Subcutaneous adipose tissue (tissue), 4 donors: Measurements from ENCODE around the gene GUK1. TPM values are rescaled to one million over a fixed set of nuclear protein-coding genes. Genes with fewer than 3 reads are reported as not detected.

Source experiments
- small RNA-seq: library from RNA; depleted of rRNA; stranded (forward); fragments of <200 nt; gene quantifications from one replicate; pipeline ENCODE3, GENCODE V24; 2016
- total RNA-seq, 4 donors: library from RNA; depleted of rRNA; stranded (reverse); fragments of >200 nt; gene quantifications; one replicate each; pipeline ENCODE4 v1.1.0, GENCODE V29; 2016
- TF ChIP-seq, protein P1 (sequence below): fragments of 450-650 bp; IDR thresholded peaks from one replicate; pipeline ENCODE4 v1.5.1; 2016; ENCODE audit warnings: low read depth, mild to moderate bottlenecking, control low read depth, antibody characterized with exemption, moderate library complexity

Gene GUK1
- total RNA-seq, 4 donors from 2014 or later, result 179 to 306 (median 285) TPM

DNA sequence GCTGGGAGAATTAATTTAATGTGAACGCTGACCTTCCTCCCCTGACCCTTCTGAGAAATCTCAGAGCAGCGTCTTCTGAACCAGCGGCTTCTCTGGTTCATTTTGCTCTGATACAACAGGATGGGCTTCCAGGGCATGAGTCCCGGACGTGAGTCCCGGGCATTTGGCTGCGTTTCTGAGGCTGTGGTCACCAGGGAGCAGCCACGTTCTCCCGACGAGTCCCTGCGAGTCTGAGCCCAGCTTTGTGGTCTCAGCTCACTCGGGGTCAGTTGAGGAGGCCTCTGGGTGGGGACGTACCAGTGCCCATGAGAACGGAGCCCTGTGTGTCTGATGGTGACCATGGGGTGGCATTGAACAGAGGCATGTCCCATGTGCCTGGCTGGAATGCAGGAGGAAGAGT is 50.1 kb downstream of the GUK1 start:
- TF ChIP-seq, protein P1, sequence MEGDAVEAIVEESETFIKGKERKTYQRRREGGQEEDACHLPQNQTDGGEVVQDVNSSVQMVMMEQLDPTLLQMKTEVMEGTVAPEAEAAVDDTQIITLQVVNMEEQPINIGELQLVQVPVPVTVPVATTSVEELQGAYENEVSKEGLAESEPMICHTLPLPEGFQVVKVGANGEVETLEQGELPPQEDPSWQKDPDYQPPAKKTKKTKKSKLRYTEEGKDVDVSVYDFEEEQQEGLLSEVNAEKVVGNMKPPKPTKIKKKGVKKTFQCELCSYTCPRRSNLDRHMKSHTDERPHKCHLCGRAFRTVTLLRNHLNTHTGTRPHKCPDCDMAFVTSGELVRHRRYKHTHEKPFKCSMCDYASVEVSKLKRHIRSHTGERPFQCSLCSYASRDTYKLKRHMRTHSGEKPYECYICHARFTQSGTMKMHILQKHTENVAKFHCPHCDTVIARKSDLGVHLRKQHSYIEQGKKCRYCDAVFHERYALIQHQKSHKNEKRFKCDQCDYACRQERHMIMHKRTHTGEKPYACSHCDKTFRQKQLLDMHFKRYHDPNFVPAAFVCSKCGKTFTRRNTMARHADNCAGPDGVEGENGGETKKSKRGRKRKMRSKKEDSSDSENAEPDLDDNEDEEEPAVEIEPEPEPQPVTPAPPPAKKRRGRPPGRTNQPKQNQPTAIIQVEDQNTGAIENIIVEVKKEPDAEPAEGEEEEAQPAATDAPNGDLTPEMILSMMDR, result no peak

DNA sequence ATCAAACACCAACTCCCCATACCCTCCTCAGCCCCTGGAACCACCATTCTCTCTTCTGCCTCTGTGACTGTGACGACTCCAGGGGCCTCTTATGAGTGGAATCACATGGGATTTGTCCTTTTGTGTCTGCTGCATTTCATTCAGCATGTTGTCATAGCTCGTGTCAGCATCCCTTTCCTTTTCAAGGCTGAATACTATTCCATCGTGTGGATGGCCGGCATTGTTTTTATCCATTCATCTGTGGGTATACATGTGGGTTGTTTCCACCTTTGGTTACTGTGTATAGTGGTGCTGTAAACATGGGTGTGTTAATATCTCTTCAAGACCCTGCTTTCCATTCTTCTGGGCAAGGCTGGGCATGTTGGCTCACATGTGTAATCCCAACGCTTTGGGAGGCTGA is 50.7 kb downstream of the GUK1 start:
- TF ChIP-seq, protein P1, result no peak

DNA sequence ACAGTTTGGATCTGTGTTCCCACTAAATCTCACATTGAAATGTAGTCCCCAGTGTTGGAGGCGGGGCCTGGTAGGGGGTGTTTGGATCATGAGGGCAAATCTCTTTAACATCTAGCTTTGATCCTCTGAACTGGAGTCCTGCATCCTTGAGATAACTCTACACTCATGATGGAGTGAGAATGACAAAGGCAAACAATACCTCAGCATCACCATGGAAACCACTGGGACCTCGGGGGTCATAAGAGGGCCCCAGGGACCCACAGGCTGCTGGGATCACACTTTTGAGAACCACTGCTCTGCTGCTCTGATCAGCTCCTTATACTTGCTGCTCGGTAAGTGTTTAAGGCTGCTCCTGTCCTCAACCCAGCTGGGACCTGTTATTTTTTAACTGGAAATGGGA is 54.4 kb downstream of the GUK1 start:
- TF ChIP-seq, protein P1, result no peak

DNA sequence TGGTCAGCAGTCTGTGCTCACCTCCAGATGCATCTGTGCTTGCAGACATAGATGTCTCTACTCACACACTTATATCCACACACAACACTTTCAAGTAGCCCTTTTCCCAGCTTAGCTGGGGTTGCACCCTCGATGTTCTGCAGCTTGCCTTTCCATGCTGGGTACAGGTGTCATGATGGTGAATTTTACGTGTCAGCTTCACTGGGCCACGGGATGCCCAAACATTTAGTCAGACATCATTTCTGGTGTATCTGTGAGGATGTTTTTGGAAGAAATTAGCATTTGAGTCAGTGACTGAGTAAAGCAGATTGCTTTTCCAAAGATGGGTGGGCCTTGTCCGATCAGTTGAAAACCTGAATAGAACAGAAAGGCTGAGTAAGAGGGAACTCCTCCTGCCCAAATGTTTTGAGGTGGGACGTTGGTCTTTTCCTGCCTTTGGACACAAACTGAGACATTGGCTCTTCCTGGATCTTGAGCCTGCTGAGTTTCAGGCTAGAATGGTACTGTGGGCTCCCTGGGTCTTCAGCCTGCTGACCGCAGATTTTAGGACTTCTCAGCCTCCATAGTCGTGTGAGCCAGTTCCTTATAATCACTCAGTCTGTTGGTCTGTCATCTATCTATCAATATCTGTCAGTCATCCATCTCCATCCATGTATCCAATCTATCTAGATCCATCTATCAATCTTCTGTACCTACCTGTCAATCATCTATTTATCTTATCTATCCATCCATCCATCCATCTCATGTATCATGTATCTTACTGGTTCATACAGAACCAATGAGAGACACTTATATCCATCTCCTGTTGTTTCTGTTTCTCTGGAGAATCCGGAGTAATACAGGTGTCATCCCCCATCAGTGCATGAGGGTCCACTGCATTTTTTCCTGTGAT is 55.1 kb downstream of the GUK1 start:
- TF ChIP-seq, protein P1, result no peak

DNA sequence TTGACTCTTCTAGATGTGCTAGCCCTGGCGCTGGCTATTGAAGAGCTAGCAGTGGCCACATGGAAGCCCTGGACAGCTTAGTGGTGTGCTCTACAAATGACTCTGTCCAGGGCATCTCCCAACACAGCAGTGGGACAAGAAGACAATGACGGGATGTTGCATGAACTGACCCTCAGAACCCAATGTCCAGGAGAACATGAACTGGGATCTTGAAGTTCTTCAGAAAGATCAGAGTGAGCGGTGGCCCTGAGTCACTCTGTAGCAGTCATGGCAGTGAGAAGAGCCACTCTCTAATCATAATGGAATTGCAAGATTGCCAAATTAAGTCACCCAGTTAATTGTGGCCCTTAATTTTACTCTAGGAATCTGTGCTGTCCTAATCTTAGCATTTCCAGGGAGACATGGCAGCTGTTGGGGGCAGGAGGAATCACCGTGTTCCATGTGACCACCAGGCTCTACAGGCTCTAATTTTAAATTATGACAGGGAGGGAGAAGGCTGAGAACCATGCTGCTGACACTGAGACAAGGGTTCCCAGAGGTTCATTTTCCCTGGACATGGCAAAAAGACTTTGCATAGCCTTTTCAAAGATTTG is 57.6 kb downstream of the GUK1 start:
- TF ChIP-seq, protein P1, result no peak

Small RNAs within 50 kb of the gene (small RNA-seq; reads per million reads assigned to genes)
- gene AL359510.1, result not detected

Other genes starting within 250 kb of the GUK1 start
- under 1 TPM in 3 of 4 donors, not detected in 1; 0.17 to 0.88 (median 0.57) TPM for gene WNT9A, start 192.3 kb upstream of the GUK1 start, total RNA-seq
- gene WNT3A, start 133.3 kb upstream of the GUK1 start, total RNA-seq, result not detected
- gene ARF1, start 57.6 kb upstream of the GUK1 start, total RNA-seq, result 100 to 1,000 TPM; 227 to 245 (median 236) TPM
- 10 to 100 TPM in 2 of 4 donors, 1 to 10 TPM in 2; 2.8 to 19.2 (median 9.3) TPM for gene C1orf35, start 37.0 kb upstream of the GUK1 start, total RNA-seq
- gene MRPL55, start 31.0 kb upstream of the GUK1 start, total RNA-seq, result 100 to 1,000 TPM in 1 of 4 donors, 10 to 100 TPM in 3; 45.3 to 102 (median 49.9) TPM
- 1 to 10 TPM in 2 of 4 donors, under 1 TPM in 2; 0.68 to 3.0 (median 1.1) TPM for gene GJC2, start 9.7 kb downstream of the GUK1 start, total RNA-seq
- 1 to 10 TPM; 2.8 to 9.0 (median 4.4) TPM for gene IBA57, start 25.5 kb downstream of the GUK1 start, total RNA-seq
- gene OBSCN, start 67.8 kb downstream of the GUK1 start, total RNA-seq, result 1 to 10 TPM; 4.1 to 4.9 (median 4.7) TPM